ENCODE measurements around the gene EXO1.

Gene EXO1

GRCh38 chr1:241895013-241895412 lies 47.0 kb downstream of the EXO1 start:
- no peak for DNase-seq

- no peak for DNase-seq
Observed at GRCh38 chr1:241896670-241896962, 48.6 kb downstream of the EXO1 start.

- DNase-seq, result no peak
Observed at GRCh38 chr1:241899210-241899609, 51.2 kb downstream of the EXO1 start.

- DNase-seq, result no peak
Observed at GRCh38 chr1:241900381-241900780, 52.4 kb downstream of the EXO1 start.

- DNase-seq, result no peak
Observed at GRCh38 chr1:241902391-241903065, 54.5 kb downstream of the EXO1 start.

- DNase-seq, result no peak
Observed at GRCh38 chr1:241916196-241916595, 68.2 kb downstream of the EXO1 start.

- no peak for DNase-seq
Observed at GRCh38 chr1:241917487-241917886, 69.5 kb downstream of the EXO1 start.

- no peak for DNase-seq
Observed at GRCh38 chr1:241918879-241919278, 70.9 kb downstream of the EXO1 start.

GRCh38 chr1:241924080-241924808 lies 76.2 kb downstream of the EXO1 start:
- no peak for DNase-seq

- no peak for DNase-seq
Observed at GRCh38 chr1:241926141-241926540, 78.1 kb downstream of the EXO1 start.

- DNase-seq, result no peak
Observed at GRCh38 chr1:241927321-241927720, 79.3 kb downstream of the EXO1 start.

- no peak for DNase-seq
Observed at GRCh38 chr1:241932845-241933244, 84.8 kb downstream of the EXO1 start.

GRCh38 chr1:241934201-241934848 lies 86.3 kb downstream of the EXO1 start:
- no peak for DNase-seq

GRCh38 chr1:241934866-241935265 lies 86.9 kb downstream of the EXO1 start:
- DNase-seq, result no peak
